ENCODE measurements around the gene RCAN3. TPM values are rescaled to one million over a fixed set of nuclear protein-coding genes. Genes with fewer than 3 reads are reported as not detected.

RCAN3 gene
- total RNA-seq, 1 experiment from 2014 or later = 17.5 TPM

DNA sequence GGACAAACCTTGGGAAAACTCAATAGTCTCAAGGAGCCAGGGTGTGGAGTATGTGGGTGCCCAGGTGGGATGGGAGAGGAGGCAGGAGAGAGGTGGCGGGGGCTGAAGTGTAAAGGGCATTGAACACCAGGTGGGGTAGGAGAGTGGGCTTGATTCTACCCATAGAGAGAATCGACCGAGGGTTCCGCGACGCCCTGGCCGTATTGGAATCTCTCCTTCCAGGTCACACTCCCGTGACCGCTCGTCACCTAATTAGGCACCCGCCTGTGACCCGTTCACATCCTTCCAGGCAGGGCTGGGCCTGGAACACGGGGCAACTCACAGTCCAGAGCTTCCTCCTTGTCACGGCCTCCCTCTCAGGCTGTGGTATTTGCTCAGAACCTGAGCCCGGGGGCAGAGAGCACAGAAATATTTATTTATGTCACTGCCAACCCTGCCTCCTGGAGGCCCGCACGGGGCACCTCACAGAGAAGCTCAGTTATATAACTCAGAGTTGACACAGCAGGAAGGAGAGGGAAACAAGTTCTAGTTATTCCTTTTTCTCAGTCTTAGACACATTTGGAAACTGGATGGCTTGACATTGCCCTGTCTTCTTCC is 65.3 kb downstream of the RCAN3 start:
- POLR2A ChIA-PET = no interaction called here
- in situ Hi-C loops (cut with HindIII; ENCODE audit: low pct_unique_long_range_greater_than_20kb, low sequenced_read_pairs) = no loop called here
- H3K27ac ChIP-seq (ENCODE audit: low read length) = peak overlapping the region; percentile 27; the same call in 1 of the 2 replicates
- CTCF ChIA-PET = interaction anchor here (1.1 kb wide), 1 partner anchor 19 kb away, joined by 6 read pairs; no protein-coding TSS in a partner anchor
- H3K4me3 ChIP-seq (ENCODE audit: low read depth in 2 of 2, low read length in 2 of 2) = no peak overlapping the region
- H3K27me3 ChIP-seq (ENCODE audit: control insufficient read depth, insufficient read depth, low read length) = no peaks in the 10 kb centered on the region
- TF ChIP-seq TCF7L2 (IDR thresholded peaks at IDR 0.05; ENCODE audit: low read depth, low read length) = no peak
- TF ChIP-seq, protein P1, sequence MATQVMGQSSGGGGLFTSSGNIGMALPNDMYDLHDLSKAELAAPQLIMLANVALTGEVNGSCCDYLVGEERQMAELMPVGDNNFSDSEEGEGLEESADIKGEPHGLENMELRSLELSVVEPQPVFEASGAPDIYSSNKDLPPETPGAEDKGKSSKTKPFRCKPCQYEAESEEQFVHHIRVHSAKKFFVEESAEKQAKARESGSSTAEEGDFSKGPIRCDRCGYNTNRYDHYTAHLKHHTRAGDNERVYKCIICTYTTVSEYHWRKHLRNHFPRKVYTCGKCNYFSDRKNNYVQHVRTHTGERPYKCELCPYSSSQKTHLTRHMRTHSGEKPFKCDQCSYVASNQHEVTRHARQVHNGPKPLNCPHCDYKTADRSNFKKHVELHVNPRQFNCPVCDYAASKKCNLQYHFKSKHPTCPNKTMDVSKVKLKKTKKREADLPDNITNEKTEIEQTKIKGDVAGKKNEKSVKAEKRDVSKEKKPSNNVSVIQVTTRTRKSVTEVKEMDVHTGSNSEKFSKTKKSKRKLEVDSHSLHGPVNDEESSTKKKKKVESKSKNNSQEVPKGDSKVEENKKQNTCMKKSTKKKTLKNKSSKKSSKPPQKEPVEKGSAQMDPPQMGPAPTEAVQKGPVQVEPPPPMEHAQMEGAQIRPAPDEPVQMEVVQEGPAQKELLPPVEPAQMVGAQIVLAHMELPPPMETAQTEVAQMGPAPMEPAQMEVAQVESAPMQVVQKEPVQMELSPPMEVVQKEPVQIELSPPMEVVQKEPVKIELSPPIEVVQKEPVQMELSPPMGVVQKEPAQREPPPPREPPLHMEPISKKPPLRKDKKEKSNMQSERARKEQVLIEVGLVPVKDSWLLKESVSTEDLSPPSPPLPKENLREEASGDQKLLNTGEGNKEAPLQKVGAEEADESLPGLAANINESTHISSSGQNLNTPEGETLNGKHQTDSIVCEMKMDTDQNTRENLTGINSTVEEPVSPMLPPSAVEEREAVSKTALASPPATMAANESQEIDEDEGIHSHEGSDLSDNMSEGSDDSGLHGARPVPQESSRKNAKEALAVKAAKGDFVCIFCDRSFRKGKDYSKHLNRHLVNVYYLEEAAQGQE (IDR thresholded peaks at IDR 0.05; ENCODE audit: insufficient read depth in 1 of 2, low read depth in 2 of 2, low read length in 1 of 2) = no peak
- TF ChIP-seq POLR2AphosphoS5 (IDR thresholded peaks at IDR 0.05; ENCODE audit: low read depth, low read length) = no peak
- TF ChIP-seq, protein P2, sequence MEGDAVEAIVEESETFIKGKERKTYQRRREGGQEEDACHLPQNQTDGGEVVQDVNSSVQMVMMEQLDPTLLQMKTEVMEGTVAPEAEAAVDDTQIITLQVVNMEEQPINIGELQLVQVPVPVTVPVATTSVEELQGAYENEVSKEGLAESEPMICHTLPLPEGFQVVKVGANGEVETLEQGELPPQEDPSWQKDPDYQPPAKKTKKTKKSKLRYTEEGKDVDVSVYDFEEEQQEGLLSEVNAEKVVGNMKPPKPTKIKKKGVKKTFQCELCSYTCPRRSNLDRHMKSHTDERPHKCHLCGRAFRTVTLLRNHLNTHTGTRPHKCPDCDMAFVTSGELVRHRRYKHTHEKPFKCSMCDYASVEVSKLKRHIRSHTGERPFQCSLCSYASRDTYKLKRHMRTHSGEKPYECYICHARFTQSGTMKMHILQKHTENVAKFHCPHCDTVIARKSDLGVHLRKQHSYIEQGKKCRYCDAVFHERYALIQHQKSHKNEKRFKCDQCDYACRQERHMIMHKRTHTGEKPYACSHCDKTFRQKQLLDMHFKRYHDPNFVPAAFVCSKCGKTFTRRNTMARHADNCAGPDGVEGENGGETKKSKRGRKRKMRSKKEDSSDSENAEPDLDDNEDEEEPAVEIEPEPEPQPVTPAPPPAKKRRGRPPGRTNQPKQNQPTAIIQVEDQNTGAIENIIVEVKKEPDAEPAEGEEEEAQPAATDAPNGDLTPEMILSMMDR (IDR thresholded peaks at IDR 0.05) = no peak
- no peak for TF ChIP-seq SIN3A (IDR thresholded peaks at IDR 0.05; ENCODE audit: borderline replicate concordance, insufficient read depth, low read depth, low read length)
- intact Hi-C loops (cut with micrococcal nuclease; ENCODE audit: unreplicated experiment) = no loop called here
- ATAC-seq (peak; percentile 89), DNase-seq (ENCODE audit: low read depth, low spot score) (no peak)
- BruUV-seq (replicated peaks) = no TSS peak
- peaks cover 10% of the 10 kb centered on the region for H3K4me1 ChIP-seq (ENCODE audit: control insufficient read depth, insufficient read depth, low read length)
- no peaks in the 10 kb centered on the region for H3K36me3 ChIP-seq (ENCODE audit: control insufficient read depth, insufficient read depth, low read length)
- no peaks in the 10 kb centered on the region for H3K9me3 ChIP-seq (ENCODE audit: control insufficient read depth, insufficient read depth, low read depth, low read length)

GRCh38 chr1:24568475-24568874 is 65.8 kb downstream of the RCAN3 start:
- Histone ChIP-seq H3K36me3 (ENCODE audit: control insufficient read depth, insufficient read depth, low read length) (no peaks in the 10 kb centered on the region), H3K4me3 (ENCODE audit: low read depth in 2 of 2, low read length in 2 of 2) (no peak overlapping the region), H3K9me3 (ENCODE audit: control insufficient read depth, insufficient read depth, low read depth, low read length) (no peaks in the 10 kb centered on the region), H3K27me3 (ENCODE audit: control insufficient read depth, insufficient read depth, low read length) (no peaks in the 10 kb centered on the region), H3K27ac (ENCODE audit: low read length) (0 out of 2 replicates have a peak overlapping the region, but pooled peaks have one; percentile 27), H3K4me1 (ENCODE audit: control insufficient read depth, insufficient read depth, low read length) (peaks cover 10% of the 10 kb centered on the region)
- BruUV-seq (replicated peaks) = no TSS peak
- TF ChIP-seq POLR2AphosphoS5 (IDR thresholded peaks at IDR 0.05; ENCODE audit: low read depth, low read length) (no peak), SIN3A (IDR thresholded peaks at IDR 0.05; ENCODE audit: borderline replicate concordance, insufficient read depth, low read depth, low read length) (no peak), TCF7L2 (IDR thresholded peaks at IDR 0.05; ENCODE audit: low read depth, low read length) (no peak)
- TF ChIP-seq, protein P1 (IDR thresholded peaks at IDR 0.05; ENCODE audit: insufficient read depth in 1 of 2, low read depth in 2 of 2, low read length in 1 of 2) = no peak
- TF ChIP-seq, protein P2 (IDR thresholded peaks at IDR 0.05) = no peak
- in situ Hi-C loops (cut with HindIII; ENCODE audit: low pct_unique_long_range_greater_than_20kb, low sequenced_read_pairs) (no loop called here), intact Hi-C loops (cut with micrococcal nuclease; ENCODE audit: unreplicated experiment) (no loop called here)
- POLR2A ChIA-PET = no interaction called here
- CTCF ChIA-PET = interaction anchor here (1.1 kb wide), 1 partner anchor 19 kb away, joined by 6 read pairs; no protein-coding TSS in a partner anchor
- DNase-seq (ENCODE audit: low read depth, low spot score) (no peak), ATAC-seq (no peak)
